DMS53 treated with DMSO at 0.1 percent for 48 hours (cell line): Measurements from ENCODE around the gene USO1.

Experiments used
- DNase-seq: peaks from one replicate; lab custom pipeline; 2025; ENCODE audit not compliant: unreplicated experiment; lab: John Stamatoyannopoulos, UW

The USO1 gene

DNA sequence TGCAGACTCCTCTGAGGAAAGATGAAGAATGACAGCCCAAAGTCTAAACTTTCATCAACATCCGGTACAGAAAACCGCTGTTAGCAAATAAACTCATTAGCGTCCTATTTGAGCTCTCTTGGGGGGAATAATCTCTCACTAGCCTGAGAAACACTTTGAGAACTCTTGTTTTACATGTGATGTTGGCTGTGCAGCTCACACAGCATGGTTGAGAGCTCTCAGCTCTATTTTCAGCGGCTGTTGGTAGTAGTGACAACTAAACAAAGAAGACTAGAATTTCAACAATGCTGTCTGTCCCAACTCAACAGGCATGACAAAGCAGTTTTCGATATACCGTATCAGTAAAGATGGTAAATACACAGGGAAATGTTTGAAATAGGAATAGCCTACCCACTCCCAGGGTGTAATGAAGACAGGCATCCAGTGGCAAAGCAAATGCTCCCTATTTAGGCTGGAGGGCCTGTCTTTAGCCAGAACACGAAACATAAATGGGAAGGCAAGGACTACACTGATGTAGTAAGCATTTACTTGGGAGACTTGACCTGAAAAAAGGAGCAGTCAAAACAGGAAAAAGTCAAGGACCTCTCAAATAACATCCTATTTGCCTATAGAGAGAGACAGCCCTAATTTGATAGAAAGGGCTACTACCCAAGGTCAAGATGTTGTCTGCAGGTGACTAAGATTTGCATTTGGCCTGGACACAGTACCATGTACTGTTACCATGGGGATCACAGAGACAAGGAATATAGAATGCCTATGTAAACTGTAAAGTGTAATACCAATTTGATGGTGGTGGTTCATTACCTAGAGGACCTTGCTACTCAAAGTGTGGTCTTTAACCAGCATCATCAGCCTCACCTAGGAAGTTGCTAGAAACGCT lies 117.5 kb downstream of the USO1 start:
- peak; percentile 25 for DNase-seq

- no peak for DNase-seq
Measured at GRCh38 chr4:75843596-75843995, 119.2 kb downstream of the USO1 start.

- DNase-seq = no peak
Measured at GRCh38 chr4:75844151-75844662, 119.8 kb downstream of the USO1 start.

DNA sequence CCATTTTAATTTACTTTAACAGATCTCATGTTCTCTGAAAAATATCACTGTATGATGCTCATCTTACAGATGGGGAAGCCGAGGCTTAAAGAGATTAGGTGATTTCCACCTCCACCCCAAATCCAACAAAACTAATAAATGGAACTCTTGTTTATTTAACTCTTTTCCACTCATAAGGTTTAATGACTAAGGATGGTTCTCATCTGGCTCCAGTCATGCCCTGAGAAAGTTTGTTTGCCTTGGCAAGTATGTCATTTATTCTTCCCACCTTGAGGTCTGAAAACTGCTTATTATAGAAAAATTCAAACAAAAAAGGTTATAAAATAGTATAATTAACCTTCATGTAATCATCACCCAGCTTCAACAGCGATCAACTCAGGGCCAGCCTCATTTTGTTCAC lies 121.6 kb downstream of the USO1 start:
- no peak for DNase-seq

- peak; percentile 74 for DNase-seq
Measured at GRCh38 chr4:75848171-75848760, 123.9 kb downstream of the USO1 start.

GRCh38 chr4:75848891-75849290 lies 124.5 kb downstream of the USO1 start:
- no peak for DNase-seq

GRCh38 chr4:75849461-75849860 lies 125.1 kb downstream of the USO1 start:
- DNase-seq = no peak

GRCh38 chr4:75858721-75859120 lies 134.3 kb downstream of the USO1 start:
- DNase-seq = no peak

- no peak for DNase-seq
Measured at GRCh38 chr4:75860606-75861005, 136.2 kb downstream of the USO1 start.
